IMR-90 (cell line): ENCODE measurements around the gene SUN1. TPM values are rescaled to one million over a fixed set of nuclear protein-coding genes. Genes with fewer than 3 reads are reported as not detected.
A peak's percentile ranks its signal among the peaks of the same experiment; 100 is the strongest.

Experiments
- ATAC-seq: fragments of 200-7000 bp; cut with Tn5 transposase; 2 replicates; pipeline ENCODE4 v1.9.1; 2020; ENCODE audit warnings: low read depth, mild to moderate bottlenecking, moderate library complexity
- BruUV-seq: library from RNA; stranded (reverse); fragments of 400-500 nt; replicated peaks from 2 replicates; lab custom pipeline; 2021; lab: Mats Ljungman, UMichigan
- CTCF ChIA-PET: fragments of 300-600 bp; formaldehyde crosslinking; extraction: SDS; loops from one replicate; lab custom pipeline; 2021; ENCODE audit warnings: antibody characterized with exemption; lab: Yijun Ruan, JAX
- POLR2A ChIA-PET: fragments of 300-600 bp; sonication (Branson Sonifier 250); formaldehyde crosslinking; loops from one replicate; lab custom pipeline; 2022; ENCODE audit warnings: antibody characterized with exemption; ENCODE audit not compliant: unreplicated experiment; lab: Charles Lee
- DNase-seq: peaks from one replicate; pipeline ENCODE4 v3.0.0; 2013
- H2AFZ ChIP-seq: replicated peaks from 2 replicates; pipeline ENCODE3; 2013; ENCODE audit warnings: low read length, mild to moderate bottlenecking; ENCODE audit not compliant: poor library complexity
- H2AK5ac ChIP-seq: 2 replicates; pipeline ENCODE4 v1.6.1; 2013; ENCODE audit warnings: low read depth, low read length, inconsistent platforms
- H2AK9ac ChIP-seq: replicated peaks from 2 replicates; pipeline ENCODE3; 2013; ENCODE audit warnings: mild to moderate bottlenecking, low read depth, low read length, moderate library complexity; ENCODE audit not compliant: poor library complexity
- H2BK120ac ChIP-seq: 2 replicates; pipeline ENCODE4 v1.6.1; 2013; ENCODE audit warnings: low read depth, low read length, inconsistent platforms
- H2BK15ac ChIP-seq: 3 replicates; pipeline ENCODE4 v1.6.1; 2013; ENCODE audit warnings: low read depth, low read length, inconsistent platforms
- H2BK20ac ChIP-seq: 2 replicates; pipeline ENCODE4 v1.6.1; 2013; ENCODE audit warnings: low read depth, mild to moderate bottlenecking, inconsistent platforms, low read length, moderate library complexity
- H2BK5ac ChIP-seq: 2 replicates; pipeline ENCODE4 v1.6.1; 2013; ENCODE audit warnings: mild to moderate bottlenecking, low read depth, low read length, inconsistent platforms; ENCODE audit not compliant: poor library complexity, severe bottlenecking
- H3K14ac ChIP-seq: replicated peaks from 2 replicates; pipeline ENCODE4 v1.6.1; 2013; ENCODE audit warnings: low read depth, low read length, inconsistent platforms
- H3K18ac ChIP-seq: 2 replicates; pipeline ENCODE4 v1.6.1; 2013; ENCODE audit warnings: low read depth, low read length, control low read depth
- H3K23ac ChIP-seq: 2 replicates; pipeline ENCODE4 v1.6.1; 2013; ENCODE audit warnings: low read depth, low read length, inconsistent platforms
- H3K27ac ChIP-seq: 2 replicates; pipeline ENCODE4 v1.5.1; 2013; ENCODE audit warnings: mild to moderate bottlenecking, control low read depth, low read length; ENCODE audit not compliant: insufficient read depth
- H3K27me3 ChIP-seq: 2 replicates; pipeline ENCODE4 v1.6.1; 2013; ENCODE audit warnings: low read length; ENCODE audit not compliant: control insufficient read depth, insufficient read depth
- H3K36me3 ChIP-seq: 2 replicates; pipeline ENCODE4 v1.6.1; 2013; ENCODE audit warnings: low read length, mixed read lengths; ENCODE audit not compliant: control insufficient read depth, insufficient read depth
- H3K4ac ChIP-seq: 2 replicates; pipeline ENCODE4 v1.6.1; 2013; ENCODE audit warnings: low read depth, low read length, inconsistent platforms
- H3K4me1 ChIP-seq: 2 replicates; pipeline ENCODE4 v1.6.1; 2013; ENCODE audit warnings: low read length, mixed read lengths; ENCODE audit not compliant: control insufficient read depth, insufficient read depth
- H3K4me2 ChIP-seq: 2 replicates; pipeline ENCODE4 v1.6.1; 2013; ENCODE audit warnings: low read depth, mild to moderate bottlenecking, control low read depth, low read length, moderate library complexity
- H3K4me3 ChIP-seq: 2 replicates; pipeline ENCODE4 v1.5.1; 2013; ENCODE audit warnings: low read depth, mild to moderate bottlenecking, control low read depth, low read length, moderate library complexity; ENCODE audit not compliant: insufficient read depth
- H3K56ac ChIP-seq: 2 replicates; pipeline ENCODE4 v1.6.1; 2013; ENCODE audit warnings: low read length, inconsistent platforms; ENCODE audit not compliant: insufficient read depth; ENCODE audit errors: extremely low read depth
- H3K79me1 ChIP-seq, 2 experiments: 2 replicates each; pipeline ENCODE4 v1.6.1; 2013; ENCODE audit warnings: low read length in 2 of 2, inconsistent platforms in 1 of 2, low read depth in 1 of 2
- H3K9ac ChIP-seq: 2 replicates; pipeline ENCODE4 v1.6.1; 2013; ENCODE audit warnings: low read depth, low read length, control low read depth
- H3K9me1 ChIP-seq: 2 replicates; pipeline ENCODE4 v1.6.1; 2013; ENCODE audit warnings: low read length, inconsistent platforms; ENCODE audit not compliant: insufficient read depth
- H3K9me3 ChIP-seq: 2 replicates; pipeline ENCODE4 v1.6.1; 2013; ENCODE audit warnings: low read length; ENCODE audit not compliant: control insufficient read depth, insufficient read depth
- H4K20me1 ChIP-seq: 2 replicates; pipeline ENCODE4 v1.6.1; 2013; ENCODE audit warnings: low read length, inconsistent platforms; ENCODE audit not compliant: insufficient read depth
- H4K5ac ChIP-seq: 2 replicates; pipeline ENCODE4 v1.6.1; 2013; ENCODE audit warnings: mild to moderate bottlenecking, low read depth, low read length, control low read depth
- H4K8ac ChIP-seq, 2 experiments: 2 replicates each; pipeline ENCODE4 v1.6.1; 2013; ENCODE audit warnings: low read depth in 2 of 2, low read length in 2 of 2, control low read depth in 1 of 2, inconsistent platforms in 1 of 2
- H4K91ac ChIP-seq: 2 replicates; pipeline ENCODE4 v1.6.1; 2013; ENCODE audit warnings: low read depth, low read length, inconsistent platforms; ENCODE audit not compliant: insufficient read depth
- CEBPB ChIP-seq: IDR thresholded peaks from 2 replicates; pipeline ENCODE4 v1.6.1; 2012; ENCODE audit warnings: low read depth, low read length, improper control_type of control experiment
- CTCF ChIP-seq: conservative IDR thresholded peaks from 2 replicates; pipeline ENCODE4 v1.5.1; 2012; ENCODE audit warnings: mild to moderate bottlenecking, low read depth, low read length, improper control_type of control experiment
- RCOR1 ChIP-seq: IDR thresholded peaks from 2 replicates; pipeline ENCODE4 v1.6.1; 2012; ENCODE audit warnings: mild to moderate bottlenecking, low read length, improper control_type of control experiment; ENCODE audit not compliant: insufficient replicate concordance
- WGBS, 2 experiments: methylation state at CpG; one replicate each; pipeline versions ENCODE4 v1.1.5 to v1.1.7; 2013; ENCODE audit warnings: missing lambda C conversion rate in 2 of 2; ENCODE audit not compliant: insufficient read length in 1 of 2; ENCODE audit errors: extremely low coverage in 2 of 2; 5-methylcytosine and 5-hydroxymethylcytosine counted together
- dilution Hi-C: fragments of 300-500 bp; cut with HindIII; formaldehyde crosslinking; loops from one replicate; pipeline ENCODE4 v1.14.3; 2018; ENCODE audit warnings: low sequenced_read_pairs; ENCODE audit not compliant: unreplicated experiment
- in situ Hi-C: fragments of 300-500 bp; cut with MboI; formaldehyde crosslinking; loops from 3 replicates; pipeline ENCODE4 v1.14.3; 2019; ENCODE audit warnings: low sequenced_read_pairs, inconsistent platforms, mixed read lengths
- intact Hi-C: fragments of 100-400 bp; cut with micrococcal nuclease; formaldehyde crosslinking; loops from 2 replicates; pipeline ENCODE4 v1.10.0; 2022
- polyA plus RNA-seq, 3 experiments: library from polyadenylated mRNA; depleted of rRNA; stranded (reverse); fragments of >200 nt; gene quantifications; 2 replicates each; pipeline ENCODE4 v1.2.3, GENCODE V29; 2012; ENCODE audit warnings: low replicate concordance in 1 of 3
- total RNA-seq: library from RNA; depleted of rRNA; stranded (reverse); fragments of >200 nt; gene quantifications from 2 replicates; pipeline ENCODE4 v1.2.3, GENCODE V29; 2012

SUN1 gene
- total and polyA plus RNA-seq, 2 of the 4 experiments (the other 2 are of a cell fraction) = 113 to 239 TPM

GRCh38 chr7:782718-783449 is 49.4 kb upstream of the SUN1 start:
- Histone ChIP-seq H2AK9ac (peak overlapping the region; percentile 56), H3K4ac (no peak overlapping the region), H2BK15ac (no peak overlapping the region), H3K9me3 (no peaks in the 10 kb centered on the region), H3K4me3 (no peak overlapping the region), H3K4me2 (no peak overlapping the region), H2AFZ (no peak overlapping the region), H4K20me1 (no peaks in the 10 kb centered on the region; the same call in 1 of the 2 replicates), H3K23ac (no peak overlapping the region), H3K18ac (no peak overlapping the region), H3K9ac (no peak overlapping the region), H3K79me1 (no peaks in the 10 kb centered on the region), H3K27me3 (no peaks in the 10 kb centered on the region), H3K56ac (no peak overlapping the region), H2AK5ac (no peak overlapping the region), H4K5ac (no peak overlapping the region), H3K36me3 (peaks cover 33% of the 10 kb centered on the region), H3K14ac (no peak overlapping the region), H4K8ac (no peak overlapping the region), H3K27ac (no peak overlapping the region), H3K9me1 (no peaks in the 10 kb centered on the region), H2BK5ac (no peak overlapping the region), H2BK20ac (no peak overlapping the region), H3K4me1 (peaks cover 4% of the 10 kb centered on the region; the same call in 1 of the 2 replicates), H2BK120ac (no peak overlapping the region), H4K91ac (no peak overlapping the region)
- no TSS peak for BruUV-seq
- ChIA-PET CTCF (no interaction called here), POLR2A (no interaction called here)
- dilution Hi-C loops = no loop called here
- whole genome bisulfite sequencing, 2 experiments = 98% methylated on average over 35 of the region's 56 CpGs; no CpG with 5 or more reads in 1 of the 2 experiments
- DNase-seq (no peak), ATAC-seq (no peak)
- in situ Hi-C loops = no loop called here
- intact Hi-C loops = no loop called here
- TF ChIP-seq CTCF = no peak
- peak; percentile 51; the same call in 1 of the 2 replicates for TF ChIP-seq CEBPB
- no peak for TF ChIP-seq RCOR1
